PFSK-1 (cell line): Measurements from ENCODE around the gene ARGLU1.

ENCODE experiments used
- FOXP2 ChIP-seq: optimal IDR thresholded peaks from 2 replicates; pipeline ENCODE3; 2011; ENCODE audit warnings: borderline replicate concordance, control low read depth, inconsistent platforms; ENCODE audit not compliant: insufficient read depth; ENCODE audit errors: extremely low read length, extremely low read depth
- POLR2AphosphoS5 ChIP-seq: IDR thresholded peaks from 2 replicates; pipeline ENCODE4 v1.6.1; 2012; ENCODE audit warnings: low read depth, mild to moderate bottlenecking, control low read depth, low read length, moderate library complexity
- SIN3A ChIP-seq: IDR thresholded peaks from 2 replicates; pipeline ENCODE4 v1.6.1; 2012; ENCODE audit warnings: mild to moderate bottlenecking, low read length, moderate library complexity, borderline replicate concordance; ENCODE audit not compliant: insufficient read depth
- TAF1 ChIP-seq: IDR thresholded peaks from 2 replicates; pipeline ENCODE4 v1.6.1; 2012; ENCODE audit warnings: low read length, control low read depth, borderline replicate concordance; ENCODE audit not compliant: insufficient read depth
- TF ChIP-seq, protein P1 (sequence below), 2 experiments: IDR thresholded peaks; 2 replicates each; pipeline versions ENCODE4 v1.6.1 to v1.8.0; 2011 to 2012; ENCODE audit warnings: low read depth in 2 of 2, low read length in 2 of 2, control low read depth in 1 of 2, inconsistent platforms in 1 of 2, mild to moderate bottlenecking in 1 of 2, moderate library complexity in 1 of 2; ENCODE audit not compliant: insufficient read depth in 1 of 2

ARGLU1 gene

DNA sequence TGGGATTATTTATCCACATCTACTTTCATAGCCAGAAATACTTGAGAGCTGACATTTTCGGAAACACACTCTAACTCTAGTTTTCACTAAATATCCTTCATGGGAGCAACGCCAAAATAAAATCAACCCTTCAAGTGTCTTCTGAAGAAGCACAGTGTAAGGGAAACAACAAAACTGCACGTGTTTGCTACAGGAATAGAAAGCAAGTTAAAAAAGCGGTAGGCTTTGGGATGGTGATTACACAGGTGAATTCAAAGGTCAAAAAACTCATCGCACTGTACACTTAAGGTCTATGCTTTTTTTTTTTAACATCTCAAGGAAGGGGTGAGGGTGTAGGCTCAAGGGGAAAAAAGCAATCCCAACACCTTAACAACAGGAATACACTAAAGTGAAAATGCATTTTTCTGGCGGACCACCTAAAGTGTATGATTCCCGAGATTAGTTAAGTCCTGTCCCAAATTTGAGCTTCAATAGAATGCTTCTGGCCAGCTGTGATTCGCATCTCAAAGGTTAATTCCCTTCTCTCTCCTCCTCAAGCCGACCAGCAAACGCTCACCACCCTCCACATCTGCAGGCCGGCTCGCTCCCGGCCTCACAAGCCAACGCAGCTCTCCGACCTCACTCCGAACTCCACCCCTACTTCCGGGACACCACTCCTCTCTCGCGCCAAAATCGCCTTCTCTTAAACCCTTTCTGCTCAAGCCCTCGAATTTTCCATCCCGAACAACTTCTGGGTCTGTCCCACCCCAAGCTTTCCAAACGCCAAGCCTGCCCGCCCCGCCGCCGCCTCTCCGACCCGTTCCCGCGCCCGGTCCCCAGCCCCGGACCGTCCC lies 1.1 kb downstream of the ARGLU1 start:
- TF ChIP-seq, protein P1, sequence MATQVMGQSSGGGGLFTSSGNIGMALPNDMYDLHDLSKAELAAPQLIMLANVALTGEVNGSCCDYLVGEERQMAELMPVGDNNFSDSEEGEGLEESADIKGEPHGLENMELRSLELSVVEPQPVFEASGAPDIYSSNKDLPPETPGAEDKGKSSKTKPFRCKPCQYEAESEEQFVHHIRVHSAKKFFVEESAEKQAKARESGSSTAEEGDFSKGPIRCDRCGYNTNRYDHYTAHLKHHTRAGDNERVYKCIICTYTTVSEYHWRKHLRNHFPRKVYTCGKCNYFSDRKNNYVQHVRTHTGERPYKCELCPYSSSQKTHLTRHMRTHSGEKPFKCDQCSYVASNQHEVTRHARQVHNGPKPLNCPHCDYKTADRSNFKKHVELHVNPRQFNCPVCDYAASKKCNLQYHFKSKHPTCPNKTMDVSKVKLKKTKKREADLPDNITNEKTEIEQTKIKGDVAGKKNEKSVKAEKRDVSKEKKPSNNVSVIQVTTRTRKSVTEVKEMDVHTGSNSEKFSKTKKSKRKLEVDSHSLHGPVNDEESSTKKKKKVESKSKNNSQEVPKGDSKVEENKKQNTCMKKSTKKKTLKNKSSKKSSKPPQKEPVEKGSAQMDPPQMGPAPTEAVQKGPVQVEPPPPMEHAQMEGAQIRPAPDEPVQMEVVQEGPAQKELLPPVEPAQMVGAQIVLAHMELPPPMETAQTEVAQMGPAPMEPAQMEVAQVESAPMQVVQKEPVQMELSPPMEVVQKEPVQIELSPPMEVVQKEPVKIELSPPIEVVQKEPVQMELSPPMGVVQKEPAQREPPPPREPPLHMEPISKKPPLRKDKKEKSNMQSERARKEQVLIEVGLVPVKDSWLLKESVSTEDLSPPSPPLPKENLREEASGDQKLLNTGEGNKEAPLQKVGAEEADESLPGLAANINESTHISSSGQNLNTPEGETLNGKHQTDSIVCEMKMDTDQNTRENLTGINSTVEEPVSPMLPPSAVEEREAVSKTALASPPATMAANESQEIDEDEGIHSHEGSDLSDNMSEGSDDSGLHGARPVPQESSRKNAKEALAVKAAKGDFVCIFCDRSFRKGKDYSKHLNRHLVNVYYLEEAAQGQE (IDR thresholded peaks at IDR 0.05; ENCODE audit: insufficient read depth in 1 of 2, low read depth in 2 of 2, low read length in 2 of 2): no peak
- TF ChIP-seq POLR2AphosphoS5 (no peak), SIN3A (no peak), FOXP2 (no peak), TAF1 (no peak)

DNA sequence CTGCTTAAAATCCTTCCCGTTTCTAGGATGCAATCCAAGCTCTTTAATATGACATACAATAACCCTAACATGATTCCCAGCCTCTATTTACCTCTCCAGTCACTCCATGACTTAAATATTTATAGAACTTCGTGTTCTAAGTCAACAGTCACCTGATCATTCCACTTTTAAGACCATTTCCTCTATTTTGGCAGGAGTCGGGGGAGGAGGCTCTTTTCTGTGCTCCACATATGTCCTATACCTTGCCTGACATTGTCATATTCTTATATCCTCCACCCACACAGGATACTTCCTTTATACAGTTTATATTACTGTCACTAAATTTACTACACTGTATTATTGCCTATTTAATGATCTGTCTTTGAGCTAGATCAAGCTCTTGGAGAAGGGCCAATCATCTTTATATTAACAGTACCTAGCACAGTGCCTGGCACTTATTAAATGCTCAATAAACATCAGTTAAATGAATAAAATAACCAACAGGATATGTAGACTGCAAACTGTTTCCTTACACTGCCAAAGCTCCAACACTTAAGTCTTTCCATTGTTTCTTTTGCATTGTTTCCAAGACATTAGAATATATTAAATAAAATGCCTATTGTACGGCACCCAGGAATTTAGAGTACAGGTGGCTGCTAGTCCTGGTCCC lies 2.7 kb downstream of the ARGLU1 start:
- no peak for TF ChIP-seq SIN3A
- TF ChIP-seq, protein P1 (IDR thresholded peaks at IDR 0.05; ENCODE audit: insufficient read depth in 1 of 2, low read depth in 2 of 2, low read length in 2 of 2): no peak
- TF ChIP-seq FOXP2: no peak
- no peak for TF ChIP-seq POLR2AphosphoS5
- TF ChIP-seq TAF1: no peak

DNA sequence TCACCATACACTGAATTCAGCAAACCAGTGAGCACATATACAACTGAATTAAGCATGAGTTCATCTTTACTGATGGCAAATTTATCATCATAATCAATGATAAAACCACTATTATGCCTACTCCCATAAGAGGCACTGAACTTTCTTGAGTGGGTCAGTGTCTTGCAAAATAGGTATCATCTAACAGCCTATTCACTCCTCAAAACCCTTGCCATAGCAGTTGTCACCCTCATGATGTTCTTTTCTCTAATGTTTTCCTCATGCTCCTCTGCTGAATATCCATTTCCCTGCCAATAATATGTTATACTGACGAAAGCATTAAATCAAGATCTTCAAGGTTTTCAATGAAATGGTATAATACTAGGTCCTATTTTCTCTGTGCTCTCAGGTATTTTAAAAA lies 5.6 kb downstream of the ARGLU1 start:
- no peak for TF ChIP-seq TAF1

DNA sequence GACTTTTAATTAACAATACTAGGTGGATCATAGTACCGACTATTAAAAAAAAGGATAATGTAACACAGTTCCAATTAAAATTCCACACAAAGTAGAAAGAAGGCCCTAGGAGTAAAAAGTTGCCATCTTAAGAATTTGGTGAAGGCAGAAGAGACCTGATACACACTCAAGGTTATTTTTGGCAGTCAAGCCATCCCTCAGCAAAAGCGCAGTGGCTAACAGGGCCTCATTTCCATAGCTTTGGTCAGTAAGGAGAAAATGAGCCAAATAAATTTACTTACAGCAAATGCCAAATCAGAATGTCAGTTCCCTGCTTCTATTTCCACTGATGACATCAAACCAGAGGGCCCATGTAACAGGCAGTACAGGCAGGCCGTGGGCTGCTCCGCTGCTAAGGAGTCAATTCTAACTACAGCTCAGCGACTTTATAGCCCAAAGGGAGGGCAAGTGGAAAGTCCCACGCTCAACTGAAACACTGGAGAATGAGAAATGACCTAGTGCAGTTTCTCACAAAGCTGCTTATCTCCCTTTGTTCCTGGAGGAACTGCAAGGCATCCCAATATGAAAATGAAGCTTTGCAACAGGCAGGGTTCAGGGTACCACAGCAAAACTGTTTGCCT lies 6.3 kb downstream of the ARGLU1 start:
- TF ChIP-seq TAF1 (no peak), POLR2AphosphoS5 (no peak), SIN3A (no peak), FOXP2 (no peak)
- TF ChIP-seq, protein P1 (IDR thresholded peaks at IDR 0.05; ENCODE audit: insufficient read depth in 1 of 2, low read depth in 2 of 2, low read length in 2 of 2): no peak

DNA sequence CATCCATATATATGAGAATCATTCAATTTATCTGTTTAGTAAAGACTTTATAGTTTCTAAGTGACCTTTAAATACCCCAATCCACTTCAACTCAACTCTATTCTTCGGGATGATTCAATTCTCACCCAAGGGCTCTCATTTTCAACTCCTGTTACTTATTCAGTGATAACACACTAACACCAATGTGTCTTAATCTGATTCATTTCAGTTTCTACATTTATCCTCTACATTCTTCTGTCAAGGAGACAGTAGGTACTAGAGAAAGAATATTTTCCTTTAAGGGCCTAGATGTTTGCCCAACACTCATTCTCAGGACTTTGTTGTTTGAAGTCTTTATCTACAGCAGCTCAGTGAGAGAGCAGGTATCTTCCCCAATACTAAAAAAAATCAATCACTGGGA lies 7.1 kb downstream of the ARGLU1 start:
- no peak for TF ChIP-seq SIN3A

DNA sequence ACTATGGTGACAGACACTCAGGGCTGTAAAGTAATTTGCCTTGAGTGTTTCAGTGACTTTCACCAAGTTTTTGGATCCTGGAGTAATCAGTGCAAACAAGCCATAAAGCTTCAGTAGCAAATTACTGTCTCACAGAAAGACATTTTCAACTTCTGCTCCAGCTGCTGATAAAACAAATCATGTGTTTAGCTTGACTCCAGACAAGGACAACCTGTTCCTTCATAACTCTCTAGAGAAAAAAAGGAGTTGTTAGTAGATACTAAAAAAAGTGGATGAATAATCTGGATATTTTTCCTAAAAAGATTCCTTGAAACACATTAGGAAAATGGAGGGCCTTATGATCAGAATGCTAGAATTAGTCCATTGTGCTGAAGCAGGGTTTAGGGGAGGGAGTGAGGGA lies 9.4 kb downstream of the ARGLU1 start:
- TF ChIP-seq FOXP2 (no peak), SIN3A (no peak), POLR2AphosphoS5 (no peak), TAF1 (no peak)
- TF ChIP-seq, protein P1 (IDR thresholded peaks at IDR 0.05; ENCODE audit: insufficient read depth in 1 of 2, low read depth in 2 of 2, low read length in 2 of 2): no peak
